Esophagus squamous epithelium (tissue), 4 donors: ENCODE results near the gene RRAD.

Experiments
- CTCF ChIP-seq, 6 experiments: fragments of 450-650 bp in 4 of 6; fragments of 200-600 bp in 2 of 6; sonication (generic) in 2 of 6; IDR thresholded peaks; one replicate each; pipeline ENCODE4 v1.5.1; 2016 to 2019; ENCODE audit warnings: antibody characterized with exemption in 6 of 6, mild to moderate bottlenecking in 4 of 6, moderate library complexity in 4 of 6
- POLR2A ChIP-seq, 4 donors: fragments of 450-650 bp; IDR thresholded peaks; one replicate each; pipeline ENCODE4 v1.6.1; 2017; ENCODE audit warnings: antibody characterized with exemption in 4 of 4, mild to moderate bottlenecking in 4 of 4, moderate library complexity in 3 of 4

- TF ChIP-seq CTCF (IDR thresholded peaks at IDR 0.05) (no peak), POLR2A (IDR thresholded peaks at IDR 0.05) (no peak)
Observed at GRCh38 chr16:66886914-66887313, 38.4 kb downstream of the RRAD start.
